SH-SY5Y (cell line): Measurements from ENCODE around the gene IFT43.

Source experiments
- GATA2 ChIP-seq: IDR thresholded peaks from 2 replicates; pipeline ENCODE4 v1.6.1; 2011; ENCODE audit warnings: mild to moderate bottlenecking, low read depth, low read length
- GATA3 ChIP-seq: IDR thresholded peaks from 2 replicates; pipeline ENCODE4 v1.6.1; 2011; ENCODE audit warnings: low read depth, mild to moderate bottlenecking, low read length, moderate library complexity

- TF ChIP-seq GATA3 = no peak
- no peak for TF ChIP-seq GATA2
Observed at GRCh38 chr14:75980856-75981255, 4.7 kb upstream of the IFT43 start.
